HG03196 (cell line): Measurements from ENCODE around the gene UCP3.

ENCODE experiments used
- ATAC-seq: cut with Tn5 transposase; IDR thresholded peaks from one replicate; pipeline ENCODE4 v1.9.1; 2021; ENCODE audit not compliant: unreplicated experiment

Gene UCP3

DNA sequence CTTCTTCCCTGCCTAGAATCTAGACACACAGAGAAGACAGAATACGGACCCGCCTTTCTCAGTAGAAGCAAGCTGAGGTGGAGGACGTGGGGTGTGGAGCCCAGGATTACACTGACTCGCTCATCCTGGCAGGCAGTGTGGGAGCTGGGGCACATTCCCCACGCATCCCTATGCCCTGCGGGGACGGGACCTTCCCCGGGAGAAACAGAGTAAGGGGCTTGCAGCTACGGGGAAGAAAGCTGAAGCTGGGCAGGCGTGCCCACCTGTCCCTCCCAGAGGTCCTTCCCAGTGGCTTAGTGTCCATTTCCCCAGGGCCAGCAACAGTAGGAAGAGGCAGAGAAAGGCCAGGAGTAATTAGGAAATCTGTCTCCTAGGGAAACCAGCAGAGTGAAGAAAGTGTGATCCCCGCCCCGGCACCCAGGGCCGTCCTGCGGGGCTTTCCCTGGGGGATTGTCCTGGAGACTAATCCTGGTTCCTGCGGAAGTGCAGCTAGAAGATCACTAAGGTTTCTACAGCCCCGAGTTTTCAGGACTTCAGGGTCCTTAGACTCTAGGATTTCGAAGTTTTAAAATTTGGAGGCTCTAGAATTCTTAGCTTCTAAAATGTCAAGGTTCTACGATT lies 50.3 kb downstream of the UCP3 start:
- no peak for ATAC-seq

DNA sequence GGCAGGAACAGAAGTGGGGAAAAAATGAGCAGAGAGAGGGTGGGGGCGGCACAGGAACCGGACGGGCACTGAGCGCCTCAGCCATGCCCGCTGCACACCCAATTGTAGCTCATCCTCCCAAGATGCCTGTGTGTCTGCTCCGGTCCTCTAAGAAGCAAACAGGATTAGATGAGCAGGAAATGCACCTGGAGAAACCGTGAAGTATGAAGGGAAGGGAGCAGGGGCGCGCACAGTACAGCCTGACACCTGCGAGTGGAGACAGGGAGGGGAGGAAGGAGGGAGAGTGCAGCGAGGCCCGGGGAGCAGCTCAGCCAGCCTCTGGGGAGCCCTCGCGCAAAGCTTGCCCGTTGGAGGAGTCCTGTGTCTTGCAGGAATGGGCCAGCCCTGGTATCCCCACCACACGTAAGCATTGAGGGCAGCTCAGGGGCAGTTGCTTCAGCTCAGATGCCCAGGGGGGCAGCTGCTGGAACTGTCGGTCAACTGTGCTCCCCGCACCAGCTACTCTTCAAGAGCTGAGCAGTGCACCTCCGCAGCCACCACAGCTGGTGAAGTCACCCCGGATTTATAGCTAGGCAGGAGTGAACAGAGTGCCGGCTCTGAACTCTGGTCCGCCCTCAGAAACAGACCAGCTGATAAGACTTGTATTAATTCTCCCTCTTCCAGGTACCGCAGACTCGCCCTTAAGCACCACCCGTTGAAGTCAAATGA lies 51.1 kb downstream of the UCP3 start:
- no peak for ATAC-seq

DNA sequence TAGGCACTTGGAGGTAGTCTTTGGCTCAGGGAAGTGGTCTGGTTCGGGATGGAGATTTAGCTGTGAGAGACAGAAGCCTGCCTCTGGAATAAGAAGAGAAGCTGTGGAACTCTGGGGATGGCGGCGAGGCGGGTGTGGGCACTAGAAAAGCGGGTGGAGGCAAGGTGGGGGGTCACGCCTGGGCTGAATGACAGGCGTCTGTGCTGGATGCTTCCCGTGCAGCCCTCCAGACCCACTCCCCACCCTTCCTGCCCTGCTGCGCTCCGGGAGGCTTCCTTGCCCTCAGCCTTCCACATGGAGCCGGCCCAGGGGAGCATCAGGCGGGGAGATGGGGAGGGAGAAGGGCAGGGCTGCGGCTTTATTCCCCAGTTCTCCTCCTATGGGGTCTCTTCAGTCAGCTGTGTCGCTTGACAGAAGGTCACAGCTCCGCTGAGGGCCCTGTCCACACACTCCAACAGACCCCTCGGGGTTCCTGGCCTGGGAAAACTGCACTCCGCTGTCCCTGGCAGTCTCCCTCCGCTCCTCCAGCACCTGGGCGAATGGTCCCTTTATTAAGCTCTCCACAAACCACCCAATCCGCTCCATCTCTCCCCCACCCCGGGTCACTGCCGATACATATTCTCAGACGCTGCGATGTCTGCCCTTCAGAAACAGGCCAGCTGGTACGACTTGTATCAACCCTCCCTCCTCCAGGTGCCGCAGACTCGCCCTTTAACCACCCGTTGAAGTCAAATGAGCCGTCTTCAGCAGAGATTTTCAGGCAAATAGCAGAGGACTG lies 51.8 kb downstream of the UCP3 start:
- no peak for ATAC-seq

DNA sequence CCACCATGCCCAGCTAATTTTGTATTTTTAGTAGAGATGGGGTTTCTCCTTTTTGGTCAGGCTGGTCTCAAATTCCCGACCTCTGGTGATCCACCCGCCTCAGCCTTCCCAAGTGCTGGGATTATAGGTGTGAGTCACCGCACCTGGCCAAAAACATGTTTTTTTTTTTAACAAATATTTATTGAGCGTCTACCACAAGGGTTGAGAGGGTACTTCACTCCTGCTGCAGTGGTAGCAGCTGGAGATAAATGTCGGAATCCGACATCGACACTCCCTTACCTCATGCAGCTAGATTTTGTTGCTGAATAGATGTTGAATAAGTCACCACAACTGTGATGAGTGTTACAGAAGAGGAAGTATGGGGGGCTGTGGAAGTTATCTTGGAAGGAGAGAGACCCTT lies 57.1 kb downstream of the UCP3 start:
- ATAC-seq: no peak

DNA sequence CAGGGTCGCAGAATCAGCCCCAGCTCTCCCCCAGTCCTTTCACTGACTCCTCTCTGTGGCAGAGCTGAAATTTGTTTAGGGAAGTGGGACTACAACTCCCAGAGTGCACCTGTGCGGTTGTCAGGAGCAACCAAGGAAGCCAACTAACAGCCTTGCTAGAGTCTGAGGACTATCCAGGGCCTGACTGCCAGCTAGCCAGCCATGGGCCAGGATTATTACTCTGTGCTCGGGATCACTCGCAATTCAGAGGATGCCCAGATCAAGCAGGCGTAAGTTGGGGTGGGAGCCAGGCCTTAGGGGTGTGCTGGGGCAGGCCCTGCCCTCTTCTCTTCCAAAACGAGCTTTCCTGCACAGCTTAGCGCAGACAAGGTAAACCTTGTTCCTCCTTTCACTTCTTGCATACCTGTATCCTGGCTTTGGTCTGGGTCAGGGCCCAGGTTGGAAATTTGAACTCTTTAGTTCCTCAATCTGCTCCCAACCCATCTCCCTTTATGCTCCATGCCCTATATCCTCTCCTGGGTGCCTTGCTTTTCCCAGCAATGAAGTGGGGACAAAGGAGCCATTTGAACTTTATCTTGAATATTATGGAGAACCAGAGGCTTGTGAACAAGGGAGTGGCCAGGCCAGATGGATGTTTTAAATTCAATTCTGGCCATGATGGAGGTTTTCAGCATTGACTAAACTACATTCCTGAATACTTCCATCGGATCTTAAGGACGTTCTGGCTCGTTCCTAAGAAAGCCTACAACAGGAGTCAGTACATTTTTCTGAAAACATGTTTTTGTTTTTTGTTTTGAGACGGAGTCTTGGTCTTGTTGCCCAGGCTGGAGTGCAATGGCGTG lies 57.8 kb downstream of the UCP3 start, which contains the start of gene DNAJB13:
DNAJB13 (plus strand) TSS at position 158 of the 842 bp plus-strand sequence; CDS start at position 202, 44 bp downstream.
- peak; percentile 61 for ATAC-seq
